Testis (tissue), 2 donors: ENCODE results near the gene GFRA4.

Source experiments
- CTCF ChIP-seq, 3 experiments: fragments of 450-650 bp in 2 of 3; fragments of 200-600 bp in 1 of 3; sonication (generic) in 1 of 3; IDR thresholded peaks; one replicate each; pipeline ENCODE4 v1.5.1; 2016 to 2019; ENCODE audit warnings: antibody characterized with exemption in 3 of 3, mild to moderate bottlenecking in 2 of 3, moderate library complexity in 1 of 3
- POLR2A ChIP-seq: fragments of 450-650 bp; IDR thresholded peaks from one replicate; pipeline ENCODE4 v1.6.1; 2017; ENCODE audit warnings: antibody characterized with exemption, mild to moderate bottlenecking, moderate library complexity

GRCh38 chr20:3653921-3654320 lies 9.3 kb downstream of the GFRA4 start:
- TF ChIP-seq CTCF (IDR thresholded peaks at IDR 0.05) = no peak
- TF ChIP-seq POLR2A = no peak
